GM13977 (cell line): Measurements from ENCODE around the gene NACAD.

Source experiments
- DNase-seq: peaks from one replicate; pipeline ENCODE4 v3.0.0; 2012; ENCODE audit warnings: low spot score
- in situ Hi-C: fragments of 300-500 bp; cut with MboI; formaldehyde crosslinking; loops from one replicate; pipeline ENCODE4 v1.12.0; 2022; ENCODE audit warnings: low sequenced_read_pairs, low pct_unique_long_range_greater_than_20kb, mixed read lengths, inconsistent platforms; ENCODE audit not compliant: unreplicated experiment
- TF ChIP-seq, protein P1 (sequence below): IDR thresholded peaks from 2 replicates; pipeline ENCODE4 v1.5.1; 2012; ENCODE audit warnings: mild to moderate bottlenecking, control low read depth; ENCODE audit not compliant: insufficient read depth; ENCODE audit errors: extremely low read depth, missing control alignments

The NACAD gene

DNA sequence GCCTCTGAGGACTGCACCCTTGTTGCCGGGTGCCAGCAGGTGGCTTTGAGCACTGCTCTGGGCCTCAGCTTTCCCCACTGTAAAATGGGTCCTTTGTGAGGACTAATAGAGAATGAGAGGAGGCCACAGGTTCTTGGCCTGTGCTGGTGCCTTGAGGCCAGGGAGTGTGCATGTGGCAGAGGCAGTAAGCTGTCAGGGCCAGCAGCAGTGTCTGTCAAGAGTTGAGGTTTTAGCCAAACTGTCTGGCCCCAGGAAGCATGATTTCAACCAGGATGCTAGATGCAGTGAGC, 13.5 kb downstream of the NACAD start:
- in situ Hi-C loops, result no loop called here

DNA sequence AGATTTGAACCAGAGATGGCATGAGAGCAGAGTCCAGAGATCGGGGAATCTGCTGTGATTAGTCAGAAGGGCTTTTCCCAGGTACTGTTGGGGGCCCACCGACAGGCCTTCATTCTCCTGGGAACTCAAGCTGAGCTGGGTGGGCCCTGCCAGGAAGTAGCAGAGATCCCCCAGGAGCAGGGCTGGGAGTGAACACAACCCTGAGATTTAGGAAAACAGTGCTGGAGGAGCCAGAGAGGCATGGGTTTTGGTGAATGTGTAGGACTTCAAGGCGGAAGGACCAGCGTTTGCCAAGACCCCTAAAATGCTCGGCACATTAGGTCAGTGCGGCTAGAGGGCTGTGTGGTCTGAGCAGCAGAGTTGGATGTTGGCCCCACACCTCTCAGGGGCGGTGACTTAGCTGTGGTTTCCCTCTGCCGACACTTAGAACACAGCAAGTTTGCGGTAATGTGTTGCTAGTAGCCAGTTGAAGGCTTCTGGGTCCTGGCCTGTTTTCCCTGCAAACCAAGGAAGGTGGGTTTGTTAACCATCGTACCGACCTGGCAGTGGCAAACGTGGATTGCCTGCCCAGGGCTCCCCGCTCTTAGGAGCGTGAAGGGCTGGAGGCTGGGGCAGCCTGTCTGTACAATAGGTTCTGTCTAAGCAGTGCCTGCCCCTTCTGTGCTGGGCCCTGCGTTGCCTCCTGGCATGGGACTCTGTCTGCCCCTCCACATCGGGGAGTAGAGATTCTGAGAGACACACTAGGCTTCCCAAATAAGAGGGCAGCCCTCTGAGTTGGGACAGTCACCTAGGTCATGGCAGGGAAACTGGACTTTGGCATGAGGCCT, 14.0 kb downstream of the NACAD start:
- TF ChIP-seq, protein P1, sequence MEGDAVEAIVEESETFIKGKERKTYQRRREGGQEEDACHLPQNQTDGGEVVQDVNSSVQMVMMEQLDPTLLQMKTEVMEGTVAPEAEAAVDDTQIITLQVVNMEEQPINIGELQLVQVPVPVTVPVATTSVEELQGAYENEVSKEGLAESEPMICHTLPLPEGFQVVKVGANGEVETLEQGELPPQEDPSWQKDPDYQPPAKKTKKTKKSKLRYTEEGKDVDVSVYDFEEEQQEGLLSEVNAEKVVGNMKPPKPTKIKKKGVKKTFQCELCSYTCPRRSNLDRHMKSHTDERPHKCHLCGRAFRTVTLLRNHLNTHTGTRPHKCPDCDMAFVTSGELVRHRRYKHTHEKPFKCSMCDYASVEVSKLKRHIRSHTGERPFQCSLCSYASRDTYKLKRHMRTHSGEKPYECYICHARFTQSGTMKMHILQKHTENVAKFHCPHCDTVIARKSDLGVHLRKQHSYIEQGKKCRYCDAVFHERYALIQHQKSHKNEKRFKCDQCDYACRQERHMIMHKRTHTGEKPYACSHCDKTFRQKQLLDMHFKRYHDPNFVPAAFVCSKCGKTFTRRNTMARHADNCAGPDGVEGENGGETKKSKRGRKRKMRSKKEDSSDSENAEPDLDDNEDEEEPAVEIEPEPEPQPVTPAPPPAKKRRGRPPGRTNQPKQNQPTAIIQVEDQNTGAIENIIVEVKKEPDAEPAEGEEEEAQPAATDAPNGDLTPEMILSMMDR, result no peak
- in situ Hi-C loops, result no loop called here
- DNase-seq, result peak; percentile 20

More for the DNA sequence above, 13.5 kb downstream of the NACAD start:
- TF ChIP-seq, protein P1, result no peak
- DNase-seq, result peak; percentile 18

DNA sequence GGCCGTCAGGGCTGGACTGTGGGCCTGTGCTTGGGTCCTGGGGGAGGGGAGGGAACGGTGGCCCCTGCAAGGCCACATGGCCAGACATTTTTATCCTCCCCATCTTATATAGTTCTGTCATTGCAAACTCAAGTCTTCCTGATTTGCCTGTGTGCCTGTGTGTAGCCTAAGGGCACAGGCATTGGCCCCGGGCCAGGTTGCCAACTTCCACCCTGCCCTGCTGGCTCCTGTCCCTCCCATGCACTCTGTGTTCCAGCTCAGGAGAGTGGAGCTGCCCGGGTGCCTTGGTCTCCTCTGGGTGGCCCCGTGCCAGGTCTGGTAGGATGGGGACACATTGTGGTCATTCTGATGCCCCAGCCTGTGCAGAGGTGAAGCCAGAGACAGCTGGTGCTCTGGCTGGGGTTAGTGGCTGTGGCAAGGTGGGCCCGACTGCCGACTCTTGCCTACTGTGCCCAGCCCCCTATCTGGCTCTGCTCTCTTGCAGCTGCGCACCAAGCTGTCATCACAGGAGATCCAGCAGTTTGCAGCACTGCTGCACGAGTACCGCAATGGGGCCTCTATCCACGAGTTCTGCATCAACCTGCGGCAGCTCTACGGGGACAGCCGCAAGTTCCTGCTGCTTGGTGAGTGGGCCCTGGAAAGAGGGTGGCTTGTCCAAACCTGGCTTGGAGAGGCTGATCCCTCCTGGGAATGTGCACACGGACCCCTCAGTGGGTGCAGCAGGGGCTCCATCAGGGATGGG, 14.8 kb downstream of the NACAD start:
- TF ChIP-seq, protein P1, result no peak
- in situ Hi-C loops, result no loop called here
- peak; percentile 27 for DNase-seq

DNA sequence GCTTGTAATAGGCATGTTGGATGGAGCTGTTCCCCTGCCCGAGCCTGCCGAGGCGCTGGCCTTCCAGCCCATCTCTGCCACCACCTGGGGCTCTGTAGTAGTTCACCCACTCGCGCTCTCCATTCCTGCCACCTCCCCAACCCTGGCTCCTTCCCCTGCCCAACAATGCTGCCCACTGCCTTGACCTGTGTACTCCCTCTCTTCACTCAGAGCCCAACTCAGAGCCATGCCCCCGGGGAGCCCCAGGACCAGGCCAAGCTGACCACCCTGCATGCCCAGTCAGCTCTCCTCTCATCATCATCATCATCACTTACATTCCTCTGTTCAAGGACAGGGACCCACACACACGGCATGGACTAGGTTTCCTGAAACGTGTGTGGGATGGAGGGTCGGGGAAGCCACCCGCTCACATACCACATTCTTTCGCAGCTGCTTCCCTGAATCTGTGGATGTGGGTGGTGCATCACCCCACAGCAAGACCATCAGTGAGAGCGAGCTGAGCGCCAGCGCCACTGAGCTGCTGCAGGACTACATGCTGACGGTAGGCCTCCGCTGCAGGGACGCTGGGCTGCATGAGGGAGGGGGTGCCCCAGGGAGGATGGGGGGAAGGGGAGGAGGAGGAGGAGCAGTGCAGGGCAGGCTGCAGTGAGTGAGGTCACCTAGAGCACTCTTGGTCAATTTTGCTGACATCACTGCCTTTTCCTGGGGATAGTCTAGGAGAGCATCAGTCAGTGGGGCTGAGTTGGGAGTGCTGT, 15.6 kb downstream of the NACAD start:
- in situ Hi-C loops, result no loop called here
- no peak for DNase-seq
- TF ChIP-seq, protein P1, result no peak

DNA sequence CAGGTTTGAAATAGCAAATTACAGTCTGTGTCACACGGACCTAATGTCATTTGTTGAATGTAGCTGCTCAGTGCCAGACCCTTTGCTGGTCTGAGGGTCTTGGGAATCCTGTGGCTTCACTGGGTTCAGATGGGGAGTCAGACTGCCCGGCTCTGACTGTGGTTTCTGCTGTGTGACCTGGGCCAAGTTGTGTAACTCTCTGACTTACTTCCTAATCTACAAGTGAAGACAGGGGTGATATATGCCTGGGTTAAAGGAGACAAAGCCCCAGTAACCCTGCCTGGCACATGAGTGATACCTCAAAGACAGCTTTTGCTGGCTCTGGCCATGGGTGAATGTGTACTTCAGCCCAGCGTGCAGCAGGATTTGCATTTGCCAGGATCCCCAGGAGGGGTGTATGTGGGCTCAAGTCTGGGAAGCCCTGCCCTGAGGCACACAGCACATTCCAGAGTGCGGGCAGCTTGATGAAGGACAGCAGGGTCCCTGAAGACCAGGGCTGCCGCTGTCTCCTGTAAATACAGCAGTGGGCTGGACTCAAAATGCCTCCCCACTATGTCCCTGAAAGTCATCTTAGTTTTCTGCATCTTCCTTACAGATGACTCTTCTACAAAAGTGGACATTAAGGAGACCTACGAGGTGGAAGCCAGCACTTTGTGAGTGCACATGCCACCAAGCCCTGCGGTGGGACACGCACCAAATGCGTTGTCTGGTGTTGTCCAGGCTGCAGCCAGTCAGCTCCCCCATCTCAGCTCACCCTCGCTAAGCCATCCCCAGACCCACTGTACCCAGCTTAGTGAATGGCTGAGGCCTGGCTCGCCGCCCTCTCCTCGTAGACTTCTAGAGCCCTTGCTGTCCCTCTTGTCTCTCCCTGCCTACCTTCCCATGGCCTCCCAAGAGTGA, 16.4 kb downstream of the NACAD start:
- in situ Hi-C loops, result no loop called here
- TF ChIP-seq, protein P1, result no peak
- no peak for DNase-seq

DNA sequence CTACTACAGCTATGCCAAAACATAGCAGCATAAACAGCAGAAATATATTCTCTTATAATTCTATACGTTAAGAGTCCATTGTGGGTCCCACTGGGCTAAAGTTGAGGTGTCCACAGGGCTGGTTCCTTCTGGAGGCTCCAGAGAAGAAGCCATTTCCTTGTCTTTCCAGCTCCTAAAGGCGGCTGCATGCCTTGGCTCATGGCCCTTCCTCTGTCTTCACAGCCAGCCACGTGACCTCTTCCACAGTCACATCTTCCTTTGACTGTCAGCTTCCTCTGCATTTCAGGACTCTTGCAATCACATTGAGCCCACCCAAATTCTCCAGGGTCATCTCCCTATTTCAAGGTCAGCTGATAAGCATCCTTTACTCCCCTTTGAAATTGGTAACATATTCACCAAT, 17.2 kb downstream of the NACAD start:
- TF ChIP-seq, protein P1, result no peak
- in situ Hi-C loops, result no loop called here
- no peak for DNase-seq
